ENCODE results near the gene SORL1. TPM values are rescaled to one million over a fixed set of nuclear protein-coding genes. Genes with fewer than 3 reads are reported as not detected.

The SORL1 gene
- total RNA-seq, 1 donor from 2014 or later, result 13.8 TPM

DNA sequence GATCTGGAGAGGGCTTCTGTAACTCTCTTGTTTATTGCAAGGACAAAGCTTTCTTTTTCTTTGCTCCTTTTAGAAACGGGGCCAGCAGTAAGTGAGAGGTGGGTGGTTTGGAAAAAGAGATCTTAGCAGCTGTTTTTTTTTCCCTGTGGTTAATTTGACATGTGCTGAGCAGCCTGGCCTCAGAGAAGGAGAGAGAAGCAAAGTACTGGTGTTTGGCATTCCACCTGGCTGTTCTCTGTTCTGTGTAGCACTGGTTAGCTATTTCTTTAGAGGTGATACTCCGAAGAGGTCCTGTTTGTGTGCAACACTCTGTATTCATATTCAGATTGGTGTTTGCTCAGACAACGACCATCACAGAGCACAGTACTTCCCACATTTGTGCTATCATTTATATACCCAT, 81.5 kb downstream of the SORL1 start:
- H3K4me3 Mint-ChIP-seq, result no peak overlapping the region
- no peak for TF ChIP-seq CTCF (conservative IDR thresholded peaks at IDR 0.05)
- H3K9me3 Mint-ChIP-seq, result peaks cover 9% of the 10 kb centered on the region
- peaks cover 23% of the 10 kb centered on the region for H3K36me3 Mint-ChIP-seq (ENCODE audit: low read depth)
- H3K27me3 Mint-ChIP-seq (ENCODE audit: low read depth), result no peaks in the 10 kb centered on the region
- no peak for DNase-seq (ENCODE audit: low read depth, low spot score)
- no peak overlapping the region for H3K27ac Mint-ChIP-seq (ENCODE audit: unreplicated experiment)
- H3K4me1 Mint-ChIP-seq, result peaks cover 6% of the 10 kb centered on the region

GRCh38 chr11:121534131-121535093, 82.3 kb downstream of the SORL1 start:
- Mint-ChIP-seq H3K4me1 (peaks cover 6% of the 10 kb centered on the region), H3K4me3 (no peak overlapping the region), H3K9me3 (peaks cover 7% of the 10 kb centered on the region), H3K27ac (ENCODE audit: unreplicated experiment) (no peak overlapping the region), H3K27me3 (ENCODE audit: low read depth) (no peaks in the 10 kb centered on the region), H3K36me3 (ENCODE audit: low read depth) (peaks cover 21% of the 10 kb centered on the region)
- no peak for TF ChIP-seq CTCF (conservative IDR thresholded peaks at IDR 0.05)
- no peak for DNase-seq (ENCODE audit: low read depth, low spot score)

- peaks cover 6% of the 10 kb centered on the region for H3K9me3 Mint-ChIP-seq
- H3K4me3 Mint-ChIP-seq, result no peak overlapping the region
- no peak for TF ChIP-seq CTCF (conservative IDR thresholded peaks at IDR 0.05)
- H3K4me1 Mint-ChIP-seq, result peaks cover 6% of the 10 kb centered on the region
- H3K27ac Mint-ChIP-seq (ENCODE audit: unreplicated experiment), result no peak overlapping the region
- no peaks in the 10 kb centered on the region for H3K27me3 Mint-ChIP-seq (ENCODE audit: low read depth)
- peaks cover 15% of the 10 kb centered on the region for H3K36me3 Mint-ChIP-seq (ENCODE audit: low read depth)
- DNase-seq (ENCODE audit: low read depth, low spot score), result no peak
Measured at GRCh38 chr11:121535129-121535796, 83.1 kb downstream of the SORL1 start.

- H3K27me3 Mint-ChIP-seq (ENCODE audit: low read depth), result no peaks in the 10 kb centered on the region
- H3K27ac Mint-ChIP-seq (ENCODE audit: unreplicated experiment), result no peak overlapping the region
- no peak overlapping the region for H3K4me3 Mint-ChIP-seq
- TF ChIP-seq CTCF (conservative IDR thresholded peaks at IDR 0.05), result no peak
- H3K36me3 Mint-ChIP-seq (ENCODE audit: low read depth), result peaks cover 10% of the 10 kb centered on the region
- H3K9me3 Mint-ChIP-seq, result peaks cover 4% of the 10 kb centered on the region
- no peak for DNase-seq (ENCODE audit: low read depth, low spot score)
- H3K4me1 Mint-ChIP-seq, result peaks cover 6% of the 10 kb centered on the region
Measured at GRCh38 chr11:121536126-121536525, 84.0 kb downstream of the SORL1 start.

- no peaks in the 10 kb centered on the region for H3K9me3 Mint-ChIP-seq
- peaks cover 6% of the 10 kb centered on the region for H3K4me1 Mint-ChIP-seq
- DNase-seq (ENCODE audit: low read depth, low spot score), result no peak
- H3K27ac Mint-ChIP-seq (ENCODE audit: unreplicated experiment), result no peak overlapping the region
- H3K4me3 Mint-ChIP-seq, result no peak overlapping the region
- no peak for TF ChIP-seq CTCF (conservative IDR thresholded peaks at IDR 0.05)
- no peaks in the 10 kb centered on the region for H3K27me3 Mint-ChIP-seq (ENCODE audit: low read depth)
- peaks cover 4% of the 10 kb centered on the region for H3K36me3 Mint-ChIP-seq (ENCODE audit: low read depth)
Measured at GRCh38 chr11:121538054-121538453, 85.9 kb downstream of the SORL1 start.

Measured in neural crest cell (in vitro differentiated cells).